Endothelial cell of umbilical vein (primary cell): ENCODE results near the gene PRRC2A.

Experiments
- EZH2 ChIP-seq: IDR thresholded peaks from 2 replicates; pipeline ENCODE4 v1.6.1; 2012; ENCODE audit warnings: borderline replicate concordance, low read depth, mild to moderate bottlenecking, moderate library complexity, low read length, inconsistent platforms; ENCODE audit not compliant: severe bottlenecking
- POLR2AphosphoS5 ChIP-seq: IDR thresholded peaks from 2 replicates; pipeline ENCODE4 v1.6.1; 2012; ENCODE audit warnings: low read depth, mild to moderate bottlenecking, control low read depth, low read length, moderate library complexity; ENCODE audit not compliant: insufficient read depth
- TF ChIP-seq, protein P1 (sequence below): IDR thresholded peaks from 2 replicates; pipeline ENCODE4 v1.6.1; 2011; ENCODE audit not compliant: insufficient read depth, insufficient read length

DNA sequence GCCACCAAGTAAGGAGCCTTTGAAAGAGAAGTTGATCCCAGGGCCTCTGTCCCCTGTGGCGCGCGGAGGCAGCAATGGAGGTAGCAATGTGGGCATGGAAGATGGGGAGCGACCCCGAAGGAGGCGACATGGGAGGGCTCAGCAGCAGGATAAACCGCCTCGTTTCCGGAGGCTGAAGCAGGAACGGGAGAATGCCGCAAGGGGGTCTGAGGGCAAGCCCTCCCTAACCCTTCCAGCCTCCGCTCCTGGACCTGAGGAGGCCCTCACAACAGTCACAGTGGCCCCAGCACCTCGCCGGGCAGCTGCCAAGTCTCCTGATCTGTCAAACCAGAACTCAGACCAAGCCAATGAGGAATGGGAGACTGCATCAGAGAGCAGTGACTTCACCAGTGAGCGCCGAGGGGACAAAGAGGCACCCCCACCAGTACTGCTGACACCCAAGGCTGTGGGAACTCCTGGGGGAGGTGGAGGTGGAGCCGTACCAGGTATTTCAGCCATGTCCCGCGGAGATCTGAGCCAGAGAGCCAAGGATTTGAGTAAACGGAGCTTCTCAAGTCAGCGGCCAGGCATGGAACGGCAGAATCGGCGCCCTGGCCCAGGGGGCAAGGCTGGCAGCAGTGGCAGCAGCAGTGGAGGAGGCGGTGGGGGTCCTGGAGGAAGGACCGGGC is 11.9 kb downstream of the PRRC2A start:
- TF ChIP-seq EZH2, result no peak
- TF ChIP-seq, protein P1, sequence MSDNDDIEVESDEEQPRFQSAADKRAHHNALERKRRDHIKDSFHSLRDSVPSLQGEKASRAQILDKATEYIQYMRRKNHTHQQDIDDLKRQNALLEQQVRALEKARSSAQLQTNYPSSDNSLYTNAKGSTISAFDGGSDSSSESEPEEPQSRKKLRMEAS, result no peak
- no peak for TF ChIP-seq POLR2AphosphoS5
